Esophagus squamous epithelium (tissue), 4 donors: ENCODE measurements around the gene TPX2.

Source experiments
- POLR2A ChIP-seq, 4 donors: fragments of 450-650 bp; IDR thresholded peaks; one replicate each; pipeline ENCODE4 v1.6.1; 2017; ENCODE audit warnings: antibody characterized with exemption in 4 of 4, mild to moderate bottlenecking in 4 of 4, moderate library complexity in 3 of 4
- TF ChIP-seq, protein P1 (sequence below), 6 experiments: fragments of 450-650 bp in 4 of 6; fragments of 200-600 bp in 2 of 6; sonication (generic) in 2 of 6; IDR thresholded peaks; one replicate each; pipeline ENCODE4 v1.5.1; 2016 to 2019; ENCODE audit warnings: antibody characterized with exemption in 6 of 6, mild to moderate bottlenecking in 4 of 6, moderate library complexity in 4 of 6

GRCh38 chr20:31716818-31717477 lies 22.1 kb upstream of the TPX2 start:
- TF ChIP-seq, protein P1, sequence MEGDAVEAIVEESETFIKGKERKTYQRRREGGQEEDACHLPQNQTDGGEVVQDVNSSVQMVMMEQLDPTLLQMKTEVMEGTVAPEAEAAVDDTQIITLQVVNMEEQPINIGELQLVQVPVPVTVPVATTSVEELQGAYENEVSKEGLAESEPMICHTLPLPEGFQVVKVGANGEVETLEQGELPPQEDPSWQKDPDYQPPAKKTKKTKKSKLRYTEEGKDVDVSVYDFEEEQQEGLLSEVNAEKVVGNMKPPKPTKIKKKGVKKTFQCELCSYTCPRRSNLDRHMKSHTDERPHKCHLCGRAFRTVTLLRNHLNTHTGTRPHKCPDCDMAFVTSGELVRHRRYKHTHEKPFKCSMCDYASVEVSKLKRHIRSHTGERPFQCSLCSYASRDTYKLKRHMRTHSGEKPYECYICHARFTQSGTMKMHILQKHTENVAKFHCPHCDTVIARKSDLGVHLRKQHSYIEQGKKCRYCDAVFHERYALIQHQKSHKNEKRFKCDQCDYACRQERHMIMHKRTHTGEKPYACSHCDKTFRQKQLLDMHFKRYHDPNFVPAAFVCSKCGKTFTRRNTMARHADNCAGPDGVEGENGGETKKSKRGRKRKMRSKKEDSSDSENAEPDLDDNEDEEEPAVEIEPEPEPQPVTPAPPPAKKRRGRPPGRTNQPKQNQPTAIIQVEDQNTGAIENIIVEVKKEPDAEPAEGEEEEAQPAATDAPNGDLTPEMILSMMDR (IDR thresholded peaks at IDR 0.05), result no peak
- no peak for TF ChIP-seq POLR2A (IDR thresholded peaks at IDR 0.05)
